ENCODE measurements around the gene SLIT3. TPM values are rescaled to one million over a fixed set of nuclear protein-coding genes. Genes with fewer than 3 reads are reported as not detected.

The SLIT3 gene
- total and polyA plus RNA-seq, 9 of the 15 experiments (the other 6 are each of a cell fraction or from before 2014, with no cell fraction given), result 0.01 to 0.04 TPM; not detected in 7

GRCh38 chr5:169248550-169248949 is 52.4 kb downstream of the SLIT3 start (continued):
- TF ChIP-seq MTA3 (IDR thresholded peaks at IDR 0.05; ENCODE audit: borderline replicate concordance), result no peak
- TF ChIP-seq NR2C2 (CRISPR knock-in tag; IDR thresholded peaks at IDR 0.05), result no peak
- TF ChIP-seq NR2C2 (tag; IDR thresholded peaks at IDR 0.05), result no peak
- no peak for TF ChIP-seq HMG20A (CRISPR knock-in tag; conservative IDR thresholded peaks at IDR 0.05)
- no peak for TF ChIP-seq ZNF77 (CRISPR knock-in tag; IDR thresholded peaks at IDR 0.05)

- no peak overlapping the region for H3K4me2 ChIP-seq (ENCODE audit: insufficient read depth, low read length)
- H3K27ac ChIP-seq (ENCODE audit: extremely low read depth, low read depth, low read length), result no peak overlapping the region
- ATAC-seq (no peak), DNase-seq (ENCODE audit: extremely low read depth in 1 of 4, low spot score in 3 of 4) (no peak), FAIRE-seq (no peak)
- BruUV-seq (replicated peaks), result no TSS peak
- no peaks in the 10 kb centered on the region for H3K9me3 ChIP-seq (replicated peaks; ENCODE audit: control insufficient read depth, insufficient read depth, low read depth, low read length)
- H2AFZ ChIP-seq (ENCODE audit: low read depth, low read length), result no peak overlapping the region
- no peaks in the 10 kb centered on the region for H3K79me2 ChIP-seq (ENCODE audit: control insufficient read depth, insufficient read depth, low read length)
- intact Hi-C loops (cut with micrococcal nuclease) (no loop called here), in situ Hi-C loops (cut with MboI) (no loop called here)
- ChIA-PET POLR2A (no interaction called here), CTCF (ENCODE audit: low intra/inter-chr PET ratio) (no interaction called here)
- 0% methylated on average over 3 of the region's 3 CpGs for WGBS (ENCODE audit: insufficient coverage, low coverage, missing lambda C conversion rate)
- no peaks in the 10 kb centered on the region for H3K27me3 ChIP-seq (ENCODE audit: control insufficient read depth in 2 of 2, insufficient read depth in 2 of 2, low read length in 2 of 2)
- H4K20me1 ChIP-seq (replicated peaks; ENCODE audit: control insufficient read depth, insufficient read depth, low read length), result no peaks in the 10 kb centered on the region
- no peak overlapping the region for H3K4me3 ChIP-seq
- no peak overlapping the region for H3K9ac ChIP-seq (ENCODE audit: insufficient read depth in 1 of 2, low read depth in 2 of 2, low read length in 2 of 2)
- H3K9me1 ChIP-seq (ENCODE audit: control insufficient read depth, insufficient read depth, low read length), result no peaks in the 10 kb centered on the region
- H3K4me1 ChIP-seq (replicated peaks in 1 of 2; ENCODE audit: control insufficient read depth in 2 of 2, insufficient read depth in 2 of 2, low read length in 2 of 2), result no peaks in the 10 kb centered on the region
- TF ChIP-seq GATAD2B (IDR thresholded peaks at IDR 0.05; ENCODE audit: borderline replicate concordance) (no peak), CHCHD3 (CRISPR knock-in tag; IDR thresholded peaks at IDR 0.05) (no peak), ZNF239 (CRISPR knock-in tag; IDR thresholded peaks at IDR 0.05) (no peak), ZNF165 (CRISPR knock-in tag; IDR thresholded peaks at IDR 0.05; ENCODE audit: borderline replicate concordance) (no peak), ZMIZ1 (IDR thresholded peaks at IDR 0.05; ENCODE audit: low read depth in 2 of 2, low read length in 2 of 2) (no peak), MXI1 (IDR thresholded peaks at IDR 0.05; ENCODE audit: low read depth, low read length) (no peak), IRF2 (CRISPR knock-in tag; IDR thresholded peaks at IDR 0.05) (no peak), ZFPM2 (CRISPR knock-in tag; IDR thresholded peaks at IDR 0.05) (no peak), ETS2 (tag; IDR thresholded peaks at IDR 0.05; ENCODE audit: borderline replicate concordance, poor library complexity, severe bottlenecking) (no peak)
- no peaks in the 10 kb centered on the region for H3K36me3 ChIP-seq (ENCODE audit: control insufficient read depth, insufficient read depth, low read length)
Observed at GRCh38 chr5:169244812-169245211, 56.1 kb downstream of the SLIT3 start.
